CD4-positive, alpha-beta T cell treated with Interleukin-6 at 100 ng/mL for 8 hours (primary cell): ENCODE measurements around the gene SREBF2.
A peak's percentile ranks its signal among the peaks of the same experiment; 100 is the strongest.

Source experiments
- DNase-seq: peaks from one replicate; pipeline ENCODE4 v3.0.0-alpha.2; 2020; ENCODE audit warnings: mixed read lengths, low spot score

The SREBF2 gene

DNA sequence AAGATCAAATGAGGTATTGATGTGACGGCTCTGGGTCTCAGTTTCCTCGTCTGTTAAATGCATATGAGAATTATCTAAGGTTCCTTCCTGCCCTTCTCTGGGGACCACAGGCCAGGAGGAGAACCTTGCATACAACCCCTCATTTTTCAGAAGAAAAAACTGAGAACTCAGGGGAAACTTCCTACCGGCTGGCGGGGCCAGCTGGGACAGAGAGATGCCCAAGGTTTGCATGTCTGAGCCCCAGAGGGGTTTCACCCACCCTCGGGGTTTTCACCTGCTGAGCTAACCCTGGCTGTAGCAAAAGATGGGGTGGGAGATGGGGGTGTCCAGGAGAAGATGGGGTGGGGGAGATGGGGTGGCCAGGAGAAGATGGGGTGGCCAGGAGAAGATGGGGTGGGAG is 89.4 kb downstream of the SREBF2 start:
- no peak for DNase-seq

DNA sequence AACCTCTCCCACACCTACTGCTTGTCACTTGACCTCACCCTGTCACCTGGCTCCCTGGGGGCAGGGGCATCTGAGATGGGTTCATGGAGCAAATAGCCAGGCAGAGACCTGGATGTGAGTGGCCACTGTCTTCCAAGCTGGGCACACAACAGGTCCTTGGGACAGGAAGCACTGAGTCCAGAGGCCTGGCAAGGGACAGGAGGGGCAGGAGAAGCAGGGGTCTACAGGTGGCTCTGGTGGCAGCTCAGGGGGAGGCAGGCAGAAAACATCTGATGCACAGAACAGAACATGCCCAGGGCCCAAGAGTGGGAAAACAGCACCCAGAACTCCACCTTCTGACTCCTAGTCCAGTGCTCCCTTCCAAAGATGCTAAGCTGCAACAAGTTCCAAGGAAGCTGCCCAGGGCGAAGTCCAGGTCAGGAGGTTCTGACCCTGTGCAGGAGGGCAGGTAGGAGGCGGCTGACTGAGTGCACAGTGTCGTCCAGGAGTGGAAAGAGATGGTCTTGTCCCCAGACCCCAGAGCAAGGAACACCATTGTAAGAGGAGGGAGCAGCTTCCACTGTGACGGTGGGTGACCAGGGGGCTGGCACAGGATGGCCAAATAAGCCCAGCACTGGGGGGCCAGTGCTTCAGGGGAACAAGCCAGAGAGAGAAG is 90.2 kb downstream of the SREBF2 start:
- no peak for DNase-seq

DNA sequence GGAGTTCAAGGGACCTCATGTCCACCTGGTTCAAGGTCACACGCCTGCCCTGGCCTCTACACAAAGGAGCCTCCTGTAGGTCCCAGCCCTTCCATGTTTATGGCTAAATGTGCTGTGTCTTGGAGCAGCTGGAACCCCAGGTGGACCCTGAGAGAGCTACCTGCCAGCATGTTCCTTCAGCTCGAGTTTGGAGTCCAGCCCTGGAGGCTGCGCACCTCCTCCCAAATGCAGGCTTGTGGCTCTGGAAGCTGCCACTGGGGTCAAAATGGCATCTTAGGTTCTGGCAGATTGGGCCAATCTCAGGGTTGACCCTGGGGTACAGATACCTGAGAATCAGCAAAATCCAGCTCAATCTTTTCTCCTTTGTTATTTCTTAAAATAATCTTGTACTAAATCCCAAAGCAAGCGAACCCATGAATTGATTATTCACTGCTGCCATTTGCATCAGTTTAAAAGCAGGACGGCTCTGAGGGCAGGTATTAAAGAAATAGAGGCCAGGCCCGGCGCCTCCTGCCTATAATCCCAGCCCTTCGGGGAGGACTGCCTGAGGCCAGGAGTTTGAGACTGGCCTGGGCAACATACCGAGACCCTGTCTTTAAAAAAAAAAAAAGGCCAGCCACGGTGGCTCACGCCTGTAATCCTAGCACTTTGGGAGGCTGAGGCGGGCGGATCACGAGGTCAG is 90.8 kb downstream of the SREBF2 start:
- no peak for DNase-seq

DNA sequence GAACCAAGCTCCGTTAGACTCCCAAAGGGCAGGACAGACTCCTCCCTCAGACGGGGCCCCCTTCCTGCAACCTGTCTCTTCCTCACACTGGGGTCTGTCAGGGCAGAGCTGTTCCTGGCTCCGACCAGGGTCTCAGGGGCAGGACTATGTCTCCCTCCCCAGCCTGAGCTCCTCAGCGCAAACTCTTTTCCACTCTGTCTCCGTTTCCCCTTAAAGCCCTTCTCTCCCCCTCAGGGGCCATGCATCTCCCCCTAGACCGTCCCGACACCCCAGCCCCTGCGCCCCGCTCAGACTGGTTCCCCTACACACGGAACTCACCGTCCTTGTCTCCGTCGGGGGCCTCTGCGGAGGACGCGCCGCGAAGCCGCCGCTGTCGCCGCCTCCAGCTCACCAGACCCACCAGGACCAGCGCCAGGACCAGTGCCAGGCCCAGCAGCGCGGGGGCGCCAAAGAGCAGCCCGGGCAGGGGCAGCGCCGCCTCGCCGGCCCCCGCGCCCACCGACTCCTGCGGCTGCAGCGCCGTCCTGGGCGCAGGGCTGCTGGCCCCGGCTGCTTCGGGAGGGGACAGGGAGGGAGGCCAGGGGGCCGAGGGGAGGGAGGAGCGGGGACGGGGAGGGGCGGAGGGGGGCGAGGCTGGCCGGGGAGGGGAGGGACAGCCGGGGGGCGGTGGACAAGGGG is 93.0 kb downstream of the SREBF2 start:
- DNase-seq = peak; percentile 68

DNA sequence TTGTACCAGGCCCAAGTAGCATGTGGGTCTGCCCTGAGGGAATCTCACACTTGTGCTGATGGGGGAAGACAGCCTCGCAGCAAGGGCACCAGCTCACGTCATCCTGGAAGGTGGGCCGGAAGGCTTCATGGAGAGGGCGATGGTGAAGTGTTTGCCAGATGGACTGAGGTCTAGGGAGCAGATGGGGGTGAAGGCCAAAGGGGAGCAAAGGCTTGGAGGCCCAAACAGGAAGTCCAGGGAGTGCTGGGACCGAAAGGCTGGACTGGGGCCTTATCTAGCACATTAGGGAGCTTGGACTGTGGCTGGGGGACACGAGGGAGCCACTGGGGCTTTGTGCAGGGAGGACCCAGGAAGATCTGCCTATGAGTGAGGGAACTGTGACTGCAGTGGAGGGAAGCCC is 94.9 kb downstream of the SREBF2 start:
- DNase-seq = no peak

DNA sequence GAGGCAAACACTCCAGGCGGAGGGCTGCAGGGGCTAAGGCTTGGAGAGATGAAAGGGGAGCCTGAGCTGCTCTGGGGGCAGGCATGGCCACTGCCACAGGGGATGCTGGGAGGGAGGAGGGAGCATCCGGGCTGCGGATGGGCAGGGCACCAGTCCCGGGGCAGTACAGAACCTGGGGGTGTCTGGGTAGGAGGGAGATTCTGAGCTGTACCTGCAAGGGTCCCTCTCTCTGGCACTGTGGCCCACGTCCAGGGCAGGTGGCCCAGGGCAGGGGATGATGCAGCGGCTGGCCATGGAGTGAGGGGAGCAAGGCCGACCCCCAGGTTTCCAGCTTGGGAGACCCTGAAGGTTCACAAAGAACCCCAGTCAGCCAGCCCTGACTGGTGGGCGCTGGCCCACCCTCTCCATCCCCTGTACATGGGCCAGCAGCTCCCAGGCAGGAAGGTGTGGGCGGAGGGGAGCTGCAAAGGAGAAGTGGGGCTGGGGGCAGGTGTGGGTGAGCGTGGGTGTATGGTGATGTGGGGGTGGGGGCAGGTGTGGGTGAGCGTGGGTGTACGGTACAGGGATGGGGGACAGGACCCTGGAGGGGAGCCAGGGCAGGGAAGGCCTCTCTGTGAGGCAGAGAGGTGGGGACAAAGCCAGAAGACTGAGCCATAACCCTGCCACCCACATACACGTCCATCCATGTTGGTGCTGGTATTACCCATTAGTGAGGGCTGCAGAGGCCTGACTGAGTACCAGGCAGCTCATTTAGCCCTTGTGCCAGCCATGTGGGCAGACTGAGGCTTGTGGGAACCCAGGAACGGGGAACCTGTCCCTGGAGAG is 95.9 kb downstream of the SREBF2 start:
- no peak for DNase-seq

DNA sequence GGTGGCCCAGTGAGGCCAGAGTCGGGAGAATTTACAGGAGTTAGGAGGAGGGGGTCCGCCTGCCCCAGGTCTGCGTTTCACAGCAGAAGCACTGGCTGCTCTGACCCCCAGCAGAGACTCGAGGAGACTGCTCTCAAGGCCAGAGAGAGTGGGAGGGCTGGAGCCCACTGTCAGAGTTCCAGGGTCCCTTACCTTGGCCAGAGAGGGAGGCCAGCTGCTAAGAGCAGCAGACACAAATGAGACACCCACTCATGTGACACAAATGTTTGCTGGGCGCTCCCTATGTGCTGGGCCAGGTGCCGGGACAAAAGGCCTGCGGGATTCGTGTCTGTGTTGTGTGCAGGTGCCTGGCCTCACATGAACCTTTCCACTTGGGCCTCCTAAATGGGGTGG is 96.5 kb downstream of the SREBF2 start:
- no peak for DNase-seq

DNA sequence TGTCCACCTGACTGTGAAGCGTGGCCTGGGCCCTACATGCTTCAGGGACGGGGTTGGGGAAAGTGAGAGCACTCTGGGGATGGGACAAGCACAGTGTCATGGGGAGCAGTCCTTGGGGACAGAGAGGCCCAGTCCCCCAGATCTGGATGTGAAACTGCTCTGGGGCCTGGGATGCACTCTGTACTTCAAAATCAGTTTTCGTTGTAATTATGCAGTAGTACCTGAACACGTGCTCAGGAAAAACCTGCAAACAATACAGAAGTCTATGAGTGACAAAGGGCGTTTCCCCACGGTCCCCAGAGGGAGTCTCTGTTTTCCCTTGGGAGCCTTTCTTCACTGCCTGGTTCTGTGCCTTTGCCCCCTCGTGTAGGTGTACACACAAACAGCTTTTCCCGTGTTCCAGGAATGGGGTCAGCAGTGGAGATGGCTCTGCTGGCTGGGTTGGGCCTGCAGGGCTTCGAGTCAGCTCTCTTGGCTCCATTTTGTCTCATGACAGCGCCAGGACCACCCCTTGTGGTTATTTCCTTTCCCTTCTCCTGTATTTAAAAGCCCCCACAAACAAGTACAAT is 98.9 kb downstream of the SREBF2 start:
- no peak for DNase-seq

DNA sequence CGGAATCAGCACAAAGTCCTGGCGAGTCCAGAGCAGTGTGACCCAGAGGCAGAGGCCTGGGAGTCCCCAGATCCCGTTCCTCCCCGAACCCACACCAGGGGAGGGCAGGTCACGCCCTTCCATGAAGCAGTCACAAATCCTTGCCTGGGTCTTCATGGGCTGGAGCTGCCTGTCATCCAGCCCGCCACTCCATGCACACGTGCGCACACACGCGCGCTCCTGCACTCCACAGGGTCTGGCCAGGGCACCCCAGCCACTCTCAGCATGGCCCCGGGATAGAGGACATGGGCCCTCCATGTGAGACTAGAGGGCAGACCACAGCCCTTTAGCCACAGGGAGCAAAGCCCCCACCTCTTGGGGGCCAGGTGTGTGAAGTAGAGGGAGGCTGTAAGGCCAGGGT is 99.4 kb downstream of the SREBF2 start:
- DNase-seq = no peak

DNA sequence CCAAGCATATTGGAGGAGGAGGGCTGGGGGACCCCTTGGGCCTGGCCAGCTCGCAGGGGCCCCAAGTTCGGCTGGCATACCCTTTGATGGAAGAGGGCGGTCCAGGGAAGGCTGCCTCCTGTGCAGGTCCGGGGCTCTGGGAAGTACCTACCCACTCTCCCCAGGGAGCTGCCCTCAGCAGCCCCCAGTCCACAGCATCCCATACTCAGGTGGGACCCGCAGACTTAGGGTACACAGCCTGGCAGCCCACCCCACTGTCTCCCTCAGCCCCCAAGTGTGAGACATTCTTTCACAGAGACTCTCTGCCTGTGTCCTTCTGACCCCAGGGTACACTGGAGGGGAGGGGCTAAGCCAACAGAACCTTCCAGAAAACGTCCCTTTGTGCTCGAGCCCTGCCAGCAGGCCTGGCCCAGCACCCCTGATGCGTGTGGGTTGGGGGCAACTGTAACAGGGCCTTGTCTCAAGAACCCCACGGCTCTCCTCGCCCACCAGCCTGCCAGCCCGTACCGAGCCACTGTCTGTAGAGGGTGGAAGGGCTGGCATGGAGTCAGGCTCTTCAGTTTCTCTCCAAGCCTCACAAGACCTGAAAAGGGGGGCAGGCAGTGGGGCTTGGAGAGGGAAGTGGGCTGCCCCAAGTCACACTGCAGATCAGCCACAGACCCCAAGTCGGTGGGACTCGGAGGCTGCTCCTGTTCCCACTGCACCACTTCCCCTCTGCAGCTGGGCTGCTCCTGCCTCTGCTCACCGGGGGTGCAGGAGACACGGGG is 100.7 kb downstream of the SREBF2 start:
- no peak for DNase-seq

DNA sequence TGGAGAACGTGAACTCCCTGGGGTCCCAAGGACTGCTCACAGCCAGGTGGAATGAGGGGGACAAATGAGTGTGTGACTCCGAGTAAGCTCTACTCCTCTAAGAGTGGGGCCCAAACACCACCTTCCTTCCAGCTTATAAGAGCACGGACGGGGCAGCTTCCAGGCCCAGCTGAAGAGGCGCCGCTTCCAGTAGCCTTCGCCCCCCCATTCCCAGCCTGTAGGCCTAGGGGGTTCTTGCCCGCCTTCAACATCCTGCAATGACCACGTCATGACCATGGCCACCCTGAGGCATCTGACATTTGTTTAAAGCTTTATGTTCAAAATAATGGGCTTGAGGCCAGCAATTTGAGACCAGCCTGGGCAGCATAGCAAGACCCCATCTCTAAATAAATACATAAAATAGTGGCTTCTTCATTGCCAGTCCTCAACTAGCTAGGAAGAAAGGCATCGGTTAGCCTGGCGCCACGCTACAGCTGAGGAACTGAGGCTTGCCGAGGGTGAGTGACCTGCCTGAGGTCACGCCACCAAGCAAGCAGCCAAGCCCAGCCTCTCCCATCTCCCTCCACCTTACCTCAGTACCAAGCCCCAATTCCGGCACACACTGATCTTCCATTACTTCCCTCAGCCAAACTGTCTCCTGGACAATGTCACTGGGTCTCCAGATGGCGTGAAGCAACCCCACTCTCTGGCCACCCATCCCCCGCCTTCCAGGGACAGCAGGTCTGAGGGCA is 101.5 kb downstream of the SREBF2 start:
- no peak for DNase-seq

DNA sequence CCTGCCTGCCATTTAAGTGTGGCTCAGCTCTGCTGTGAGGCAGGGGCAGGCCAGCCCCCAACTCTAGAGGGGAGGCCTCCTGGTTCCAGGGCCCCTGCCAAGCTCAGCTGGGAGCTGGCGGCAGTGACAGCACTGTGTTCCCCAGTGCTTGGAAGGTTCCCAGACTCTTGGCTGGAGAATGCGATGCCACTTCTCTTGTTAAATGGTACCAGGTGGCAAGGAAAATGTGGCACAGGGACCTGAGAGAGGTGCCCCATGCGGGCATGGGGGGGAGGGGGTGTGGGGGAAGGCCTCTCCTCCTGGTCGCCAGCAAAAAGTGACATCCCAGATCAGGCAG is 102.1 kb downstream of the SREBF2 start:
- no peak for DNase-seq

DNA sequence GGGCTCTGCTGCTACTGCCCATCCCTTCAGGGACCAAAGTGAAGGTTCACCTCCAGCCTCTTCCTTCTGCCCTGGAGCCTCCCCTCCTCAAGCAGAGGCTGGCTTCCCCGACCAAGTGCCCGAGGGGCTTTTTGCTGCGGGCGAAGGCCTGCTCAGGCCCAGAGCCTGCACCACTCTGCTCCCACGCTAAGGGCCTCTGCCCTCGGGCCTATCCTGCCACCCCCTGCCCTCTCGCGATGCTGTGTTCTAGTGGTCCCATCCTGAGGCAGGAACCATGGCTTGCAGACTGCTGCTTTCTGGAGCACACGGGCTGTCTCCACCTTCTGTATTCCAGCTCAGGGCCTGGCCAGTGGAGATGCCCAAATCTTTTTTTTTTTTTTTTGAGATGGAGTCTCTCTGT is 102.6 kb downstream of the SREBF2 start:
- DNase-seq = no peak

DNA sequence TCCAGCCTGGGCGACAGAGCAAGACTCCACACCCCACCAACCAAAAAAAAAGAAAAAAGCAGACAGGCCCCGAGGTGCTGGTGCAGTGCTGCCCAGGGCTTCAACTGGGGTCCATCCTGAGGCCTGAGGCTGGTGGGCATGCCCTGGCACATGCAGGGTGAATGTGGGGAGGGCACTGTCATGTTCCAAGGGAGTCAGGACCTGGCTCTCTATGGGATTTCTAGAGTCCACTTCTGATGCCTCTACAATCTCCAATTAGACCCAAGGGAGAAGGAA is 103.9 kb downstream of the SREBF2 start:
- no peak for DNase-seq

DNA sequence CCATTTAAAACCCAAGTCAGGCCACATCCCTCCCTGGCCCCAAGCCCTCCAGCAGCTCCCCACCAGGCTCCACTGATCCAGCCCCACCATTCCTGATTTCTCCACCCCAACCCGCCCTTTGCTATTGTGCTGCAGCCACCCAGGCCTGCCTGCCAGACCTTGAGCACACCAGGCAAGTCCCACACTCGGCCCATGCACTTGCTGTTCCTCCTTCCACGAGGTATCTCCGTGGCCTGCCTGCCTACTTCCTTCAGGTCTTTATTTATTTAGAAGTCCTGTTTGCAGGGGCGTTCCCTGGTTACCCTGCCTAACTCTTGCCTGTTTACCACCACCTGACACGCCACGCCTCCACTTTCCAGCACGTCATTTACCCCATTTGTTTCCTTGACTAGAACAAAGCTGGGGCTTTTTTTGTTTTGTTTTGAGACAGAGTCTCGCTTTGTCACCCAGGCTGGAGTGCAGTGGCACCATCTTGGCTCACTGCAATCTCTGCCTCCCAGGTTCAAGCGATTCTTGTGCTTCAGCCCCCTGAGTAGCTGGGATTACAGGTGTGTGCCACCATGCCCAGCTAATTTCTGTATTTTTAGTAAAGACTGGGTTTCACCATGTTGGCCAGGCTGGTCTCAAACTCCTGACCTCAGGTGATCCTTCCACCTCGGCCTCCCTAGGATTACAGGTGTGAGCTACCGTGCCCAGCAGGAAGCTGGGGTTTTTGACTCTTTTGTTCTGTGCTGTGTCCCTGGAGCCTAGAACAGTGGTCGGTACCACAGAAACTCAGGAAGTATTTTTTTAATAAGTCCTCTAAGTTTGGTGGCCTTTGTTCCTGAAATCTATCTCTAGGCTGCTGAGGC is 107.3 kb downstream of the SREBF2 start:
- peak; percentile 93 for DNase-seq

DNA sequence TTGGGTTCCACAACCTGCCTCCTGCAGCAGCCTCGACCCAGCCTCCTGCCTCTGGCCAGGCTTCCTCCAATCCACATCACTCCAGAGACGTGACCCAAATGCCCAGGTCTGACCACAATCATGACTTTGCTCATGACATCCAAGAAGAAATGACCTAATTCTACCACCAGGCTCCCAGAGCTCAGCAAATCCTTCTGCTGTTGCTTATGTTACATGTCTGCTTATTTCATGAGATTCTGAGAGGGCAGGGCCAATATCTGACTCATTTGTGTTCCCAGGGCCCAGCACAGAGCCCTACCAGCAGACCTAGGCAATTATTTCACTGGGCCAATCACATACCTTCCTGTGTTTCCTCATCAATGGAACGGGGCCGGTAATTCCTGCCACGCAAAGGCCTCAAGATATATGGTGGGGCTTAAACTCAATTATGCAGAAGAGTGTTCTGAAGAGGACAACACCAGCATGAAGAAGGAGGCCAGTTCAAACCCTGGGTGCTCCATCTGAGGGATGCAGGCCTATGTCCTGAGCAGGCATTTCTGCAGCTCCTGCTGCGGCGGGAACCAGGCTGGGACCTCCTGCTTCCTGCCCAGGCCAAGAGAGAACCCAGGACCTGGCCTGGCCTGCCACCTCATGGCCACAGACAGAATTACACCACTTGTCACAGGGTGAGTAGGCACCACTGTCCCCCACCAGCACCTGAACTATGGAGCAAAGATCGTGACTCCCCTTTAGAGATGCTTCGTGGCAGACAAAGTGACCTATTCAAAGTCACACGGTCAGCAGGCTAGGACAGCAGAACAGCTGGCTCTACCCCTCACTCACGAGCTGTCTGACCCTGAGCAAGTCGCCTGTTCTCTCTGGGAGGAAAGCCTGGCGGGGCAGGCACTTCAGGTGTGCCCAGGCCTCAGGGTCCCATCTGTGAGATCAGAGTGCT is 108.2 kb downstream of the SREBF2 start:
- peak; percentile 87 for DNase-seq

DNA sequence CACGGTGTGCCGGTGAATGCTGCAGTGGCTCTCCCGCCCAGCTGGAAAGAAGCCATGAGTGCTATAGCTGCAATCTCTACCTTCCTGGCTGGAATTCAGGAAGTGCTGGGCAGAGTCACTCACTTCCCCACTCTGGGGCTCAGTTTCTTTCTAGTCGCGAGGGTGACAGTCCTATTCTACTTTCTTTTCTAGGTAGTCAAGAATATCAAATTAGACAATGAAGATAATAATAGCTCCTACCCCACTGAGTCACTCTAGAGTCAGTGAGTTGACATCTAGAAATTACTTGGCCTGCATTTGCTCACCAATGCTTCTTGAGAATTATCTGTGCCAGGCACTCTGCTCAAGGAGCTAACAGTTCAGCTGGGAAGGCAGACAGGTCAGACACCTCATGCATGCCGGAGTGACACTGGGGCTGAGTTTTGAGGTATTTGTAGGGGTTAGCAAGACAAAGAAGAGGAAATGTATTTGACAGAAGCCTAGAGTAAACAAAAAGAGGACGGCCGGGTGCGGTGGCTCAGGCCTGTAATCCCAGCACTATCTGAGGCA is 110.8 kb downstream of the SREBF2 start:
- no peak for DNase-seq

DNA sequence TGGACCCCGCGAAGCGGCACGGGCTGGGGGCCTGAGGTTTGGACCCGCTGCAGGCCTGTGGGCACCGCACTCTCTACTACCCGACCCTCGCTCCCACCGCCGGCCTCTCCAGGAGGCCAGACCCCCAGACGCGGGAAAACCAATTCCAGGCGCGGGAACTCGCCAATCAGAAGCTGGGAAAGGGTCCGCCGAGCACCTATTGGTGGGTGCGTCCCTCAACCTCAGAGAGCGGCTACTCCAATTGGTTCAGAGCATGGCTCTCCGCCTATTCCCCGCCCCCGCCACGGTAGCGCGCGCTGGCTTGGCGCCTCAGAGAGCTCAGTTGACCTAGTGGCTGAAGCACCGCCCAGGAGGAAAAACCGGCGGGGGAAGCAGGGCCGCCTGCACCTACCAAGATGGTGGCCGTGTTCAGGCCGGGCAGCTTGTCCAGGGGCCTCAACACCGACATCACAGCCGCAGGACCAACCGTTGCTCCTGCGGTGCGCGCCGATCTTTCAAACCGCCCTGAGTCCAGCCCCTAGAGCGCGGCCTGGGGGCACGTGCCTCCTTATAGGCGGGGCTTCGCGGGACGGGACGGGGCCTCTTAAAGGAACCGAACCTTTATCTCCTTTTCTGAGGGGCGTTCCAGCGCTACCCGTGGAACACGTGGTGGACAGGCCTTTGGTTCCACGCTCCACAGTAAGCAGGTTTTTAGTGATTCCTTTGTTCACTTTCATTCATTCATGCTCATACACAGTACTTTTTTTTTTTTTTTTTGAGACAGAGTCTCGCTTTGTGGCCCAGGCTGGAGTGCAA is 113.9 kb downstream of the SREBF2 start, which contains the start of gene CENPM:
TSS of gene CENPM (minus strand) at position 524 of the 795 bp plus-strand sequence. CDS start at position 448, 76 bp downstream.
- DNase-seq = peak; percentile 81
